K562 (cell line): ENCODE measurements around the gene CDCA3. TPM values are rescaled to one million over a fixed set of nuclear protein-coding genes. Genes with fewer than 3 reads are reported as not detected.

Source experiments
- ATAC-seq: fragments of 200-7000 bp; cut with Tn5 transposase; 3 replicates; pipeline ENCODE4 v1.9.1; 2020; ENCODE audit warnings: moderate library complexity
- BruUV-seq: library from RNA; stranded (reverse); fragments of 400-500 nt; replicated peaks from 2 replicates; lab custom pipeline; 2021; lab: Mats Ljungman, UMichigan
- CTCF ChIA-PET: fragments of 300-600 bp; formaldehyde crosslinking; extraction: SDS; loops from one replicate; lab custom pipeline; 2021; ENCODE audit warnings: low intra/inter-chr PET ratio; lab: Yijun Ruan, JAX
- POLR2A ChIA-PET: fragments of 300-600, 350-650 bp; sonication (Branson Sonifier 250); formaldehyde crosslinking; extraction: SDS; loops from one replicate; lab custom pipeline; 2021; ENCODE audit warnings: antibody characterized with exemption, inconsistent platforms; lab: Yijun Ruan, JAX
- DNase-seq, 4 experiments: peaks; one replicate each; pipeline versions ENCODE4 v3.0.0 to v3.0.0-alpha.2; 2011 to 2018; ENCODE audit warnings: low spot score in 3 of 4, mixed read lengths in 3 of 4; ENCODE audit errors: extremely low read depth in 1 of 4
- FAIRE-seq: peaks from 2 replicates; lab custom pipeline; 2011; peaks lifted over from hg19 to GRCh38; lab: Jason Lieb, UNC
- H2AFZ ChIP-seq: 2 replicates; pipeline ENCODE4 v1.6.0; 2011; ENCODE audit warnings: low read depth, low read length, control low read depth, inconsistent platforms
- H3K27ac ChIP-seq: fragments of 200-600 bp; 3 replicates; pipeline ENCODE4 v1.8.0; 2011; ENCODE audit warnings: low read depth, mild to moderate bottlenecking, control low read depth, inconsistent platforms, low read length, moderate library complexity, mixed read lengths; ENCODE audit errors: extremely low read depth
- H3K27me3 ChIP-seq, 2 experiments: fragments of 300-600 bp in 1 of 2; 2 replicates in 1 of 2; 3 replicates in 1 of 2; pipeline versions ENCODE4 v1.6.0 to v1.8.0; 2011; ENCODE audit warnings: inconsistent platforms in 2 of 2, low read length in 2 of 2, mild to moderate bottlenecking in 1 of 2, mixed read lengths in 1 of 2, moderate library complexity in 1 of 2; ENCODE audit not compliant: control insufficient read depth in 2 of 2, insufficient read depth in 2 of 2
- H3K36me3 ChIP-seq: fragments of 300-600 bp; 3 replicates; pipeline ENCODE4 v1.8.0; 2011; ENCODE audit warnings: mild to moderate bottlenecking, low read length, inconsistent platforms; ENCODE audit not compliant: control insufficient read depth, insufficient read depth
- H3K4me1 ChIP-seq, 2 experiments: fragments of 200-600 bp in 1 of 2; replicated peaks in 1 of 2; 2 replicates in 1 of 2; 3 replicates in 1 of 2; pipeline versions ENCODE4 v1.5.1 to v1.8.0; 2011; ENCODE audit warnings: inconsistent platforms in 2 of 2, low read length in 2 of 2, mild to moderate bottlenecking in 1 of 2, mixed read lengths in 1 of 2, moderate library complexity in 1 of 2; ENCODE audit not compliant: control insufficient read depth in 2 of 2, insufficient read depth in 2 of 2
- H3K4me2 ChIP-seq: 2 replicates; pipeline ENCODE4 v1.6.1; 2011; ENCODE audit warnings: low read length, control low read depth, inconsistent platforms, mixed read lengths; ENCODE audit not compliant: insufficient read depth
- H3K4me3 ChIP-seq: fragments of 200-600 bp; sonication (generic), shearing (Covaris generic); 2 replicates; pipeline ENCODE4 v1.5.1; 2016; ENCODE audit warnings: control low read depth, inconsistent platforms
- H3K79me2 ChIP-seq: fragments of 200-600 bp; 3 replicates; pipeline ENCODE4 v1.8.0; 2011; ENCODE audit warnings: low read length, inconsistent platforms; ENCODE audit not compliant: control insufficient read depth, insufficient read depth
- H3K9ac ChIP-seq, 2 experiments: 2 replicates each; pipeline versions ENCODE4 v1.6.0 to v1.6.1; 2011; ENCODE audit warnings: low read depth in 2 of 2, low read length in 2 of 2, control low read depth in 1 of 2, inconsistent platforms in 1 of 2, mild to moderate bottlenecking in 1 of 2, mixed read lengths in 1 of 2; ENCODE audit not compliant: insufficient read depth in 1 of 2
- H3K9me1 ChIP-seq: one replicate; pipeline ENCODE4 v1.6.0; 2011; ENCODE audit warnings: inconsistent platforms, mild to moderate bottlenecking, low read length, moderate library complexity; ENCODE audit not compliant: control insufficient read depth, insufficient read depth
- H3K9me3 ChIP-seq: replicated peaks from 2 replicates; pipeline ENCODE4 v1.5.1; 2011; ENCODE audit warnings: low read depth, low read length, inconsistent platforms; ENCODE audit not compliant: control insufficient read depth, insufficient read depth
- H4K20me1 ChIP-seq: replicated peaks from 2 replicates; pipeline ENCODE4 v1.6.1; 2011; ENCODE audit warnings: low read length, inconsistent platforms, mixed read lengths; ENCODE audit not compliant: control insufficient read depth, insufficient read depth
- CBFA2T3 ChIP-seq: fragments of 450-650 bp; IDR thresholded peaks from 2 replicates; pipeline ENCODE4 v1.6.1; 2017
- DIDO1 ChIP-seq: fragments of 450-650 bp; IDR thresholded peaks from 2 replicates; pipeline ENCODE4 v1.6.1; 2016; ENCODE audit warnings: low read depth, missing biosample characterization, missing genetic modification characterization
- DMBX1 ChIP-seq: fragments of 250-450 bp; sonication (Bioruptor Pico); IDR thresholded peaks from 2 replicates; pipeline ENCODE4 v1.8.0; 2022; ENCODE audit warnings: inconsistent platforms, mild to moderate bottlenecking, moderate library complexity, borderline replicate concordance
- HLTF ChIP-seq: fragments of 450-650 bp; IDR thresholded peaks from 2 replicates; pipeline ENCODE4 v1.6.1; 2016
- KAT7 ChIP-seq: sonication (generic); formaldehyde crosslinking; IDR thresholded peaks from 2 replicates; pipeline ENCODE4 v1.8.0; 2022; ENCODE audit warnings: missing genetic modification reagents, mild to moderate bottlenecking, borderline replicate concordance
- NONO ChIP-seq, 2 experiments: fragments of 200-400 bp in 1 of 2; fragments of 450-650 bp in 1 of 2; formaldehyde crosslinking in 1 of 2; IDR thresholded peaks; 2 replicates each; pipeline ENCODE4 v1.6.1; 2017; ENCODE audit warnings: low read depth in 2 of 2, mild to moderate bottlenecking in 2 of 2, moderate library complexity in 2 of 2, low read length in 1 of 2
- SNIP1 ChIP-seq: fragments of 450-650 bp; IDR thresholded peaks from 2 replicates; pipeline ENCODE4 v1.7.1; 2017; ENCODE audit warnings: low read depth, mild to moderate bottlenecking
- USF1 ChIP-seq: sonication (generic); formaldehyde crosslinking; IDR thresholded peaks from 2 replicates; pipeline ENCODE4 v1.9.0; 2022; ENCODE audit warnings: mild to moderate bottlenecking, missing genetic modification reagents
- ZBTB43 ChIP-seq: sonication (generic); formaldehyde crosslinking; IDR thresholded peaks from 2 replicates; pipeline ENCODE4 v1.8.0; 2023; ENCODE audit warnings: mild to moderate bottlenecking, missing genetic modification reagents
- ZFP30 ChIP-seq: fragments of 250-450 bp; sonication (Bioruptor Pico); IDR thresholded peaks from 2 replicates; pipeline ENCODE4 v1.8.0; 2022; ENCODE audit warnings: moderate library complexity, mild to moderate bottlenecking, inconsistent platforms, borderline replicate concordance
- ZFPM2 ChIP-seq: fragments of 250-450 bp; sonication (Bioruptor Pico); IDR thresholded peaks from 2 replicates; pipeline ENCODE4 v1.5.1; 2022; ENCODE audit warnings: mild to moderate bottlenecking
- ZNF212 ChIP-seq: fragments of 450-650 bp; formaldehyde crosslinking; IDR thresholded peaks from 2 replicates; pipeline ENCODE4 v1.4.0; 2020; ENCODE audit warnings: mild to moderate bottlenecking
- ZNF280B ChIP-seq: fragments of 250-450 bp; sonication (Bioruptor Pico); IDR thresholded peaks from 2 replicates; pipeline ENCODE4 v1.5.1; 2021; ENCODE audit warnings: mild to moderate bottlenecking
- ZNF347 ChIP-seq: fragments of 450-650 bp; formaldehyde crosslinking; IDR thresholded peaks from 2 replicates; pipeline ENCODE4 v1.4.0; 2020; ENCODE audit warnings: low read depth, mild to moderate bottlenecking, moderate library complexity
- ZNF644 ChIP-seq: fragments of 200-800 bp; sonication (Bioruptor generic); IDR thresholded peaks from 2 replicates; pipeline ENCODE4 v1.6.1; 2016; ENCODE audit warnings: low read depth, missing genetic modification characterization, missing compliant biosample characterization
- ZSCAN29 ChIP-seq: fragments of 450-650 bp; IDR thresholded peaks from 2 replicates; pipeline ENCODE4 v1.6.1; 2017
- WGBS: fragments of 100-300 bp; shearing (Covaris generic); methylation state at CpG from one replicate; pipeline ENCODE4 v1.1.6; 2016; ENCODE audit warnings: low coverage, mixed read lengths; ENCODE audit not compliant: insufficient coverage; ENCODE audit errors: missing lambda C conversion rate; 5-methylcytosine and 5-hydroxymethylcytosine counted together
- in situ Hi-C: fragments of 300-500 bp; cut with MboI; formaldehyde crosslinking; loops from 4 replicates; pipeline ENCODE4 v1.15.0; 2018; ENCODE audit warnings: inconsistent platforms, mixed read lengths
- intact Hi-C: fragments of 100-400 bp; cut with micrococcal nuclease; formaldehyde crosslinking; loops from 2 replicates; pipeline ENCODE4 v1.14.2; 2022
- polyA plus RNA-seq, 8 experiments: library from polyadenylated mRNA; depleted of rRNA in 4 of 8; stranded (reverse) in 5 of 8; unstranded in 3 of 8; fragments of >200 nt; fragmentation: Nextera tagmentation in 2 of 8; fragmentation: Illumina TruSeq in 1 of 8; extraction: Ambion mirVana in 2 of 8; extraction: Trizol in 1 of 8; gene quantifications; 2 replicates each; pipeline versions ENCODE4 v1.2.1 to v1.2.3, GENCODE V29; 2011 to 2014; ENCODE audit warnings: inconsistent platforms in 1 of 8, missing spikeins in 1 of 8
- total RNA-seq, 7 experiments: library from RNA; depleted of rRNA in 6 of 7; stranded (reverse); fragments of >200 nt in 6 of 7; fragmentation: Illumina TruSeq in 2 of 7; extraction: Trizol in 2 of 7; gene quantifications; 2 replicates each; pipeline versions ENCODE4 v1.2.1 to v1.2.3, GENCODE V29; 2011 to 2021; ENCODE audit warnings: low replicate concordance in 1 of 7
- TF ChIP-seq, protein P1 (sequence below), 2 experiments: fragments of 200-800 bp in 1 of 2; sonication (Bioruptor generic) in 1 of 2; sonication (generic) in 1 of 2; formaldehyde crosslinking in 1 of 2; IDR thresholded peaks in 1 of 2; conservative IDR thresholded peaks in 1 of 2; 2 replicates each; pipeline versions ENCODE4 v1.5.0 to v1.6.1; 2016 to 2020; ENCODE audit warnings: missing compliant biosample characterization in 1 of 2, missing genetic modification characterization in 1 of 2, missing genetic modification reagents in 1 of 2

CDCA3 gene
- total and polyA plus RNA-seq, 9 of the 15 experiments (the other 6 are each of a cell fraction or from before 2014, with no cell fraction given): 24.2 to 80.8 (median 55.1) TPM

DNA sequence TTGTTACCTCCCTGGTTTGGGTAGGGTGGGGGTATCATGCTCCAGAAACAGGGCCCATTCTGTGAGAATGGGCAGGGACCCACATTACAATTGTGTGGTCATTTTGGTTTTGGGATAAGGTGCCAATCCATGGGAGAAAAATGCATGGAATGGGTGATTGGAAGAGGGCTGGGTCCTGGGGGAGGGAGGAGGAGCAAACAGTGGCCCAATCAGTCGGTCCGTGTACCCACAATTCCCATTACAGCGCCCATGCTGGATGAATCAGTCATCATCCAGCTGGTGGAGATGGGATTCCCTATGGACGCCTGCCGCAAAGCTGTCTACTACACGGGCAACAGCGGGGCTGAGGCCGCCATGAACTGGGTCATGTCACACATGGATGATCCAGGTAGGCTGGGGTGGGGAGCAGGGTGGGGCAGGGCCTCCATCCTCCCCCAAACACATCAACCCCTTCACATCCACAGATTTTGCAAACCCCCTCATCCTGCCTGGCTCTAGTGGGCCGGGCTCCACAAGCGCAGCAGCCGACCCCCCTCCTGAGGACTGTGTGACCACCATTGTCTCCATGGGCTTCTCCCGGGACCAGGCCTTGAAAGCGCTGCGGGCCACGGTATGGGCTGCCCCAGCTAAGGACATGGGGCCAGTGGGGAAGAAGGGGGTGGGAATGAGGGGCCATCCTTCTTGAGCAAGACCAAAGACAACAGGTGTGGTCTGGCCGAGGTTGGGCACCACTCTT is 12.7 kb upstream of the CDCA3 start:
- FAIRE-seq (no peak), DNase-seq (no peak), ATAC-seq (no peak)
- H3K4me1 ChIP-seq: peaks cover 14 to 23% of the 10 kb centered on the region in 2 experiments; a peak in 4 of 5 replicates
- H4K20me1 ChIP-seq: peaks cover 9% of the 10 kb centered on the region; the same call in 1 of the 2 replicates
- no peak overlapping the region for H3K4me2 ChIP-seq
- CTCF ChIA-PET: no interaction called here
- intact Hi-C loops (no loop called here), in situ Hi-C loops (no loop called here)
- H3K4me3 ChIP-seq: no peak overlapping the region
- no peak overlapping the region for H2AFZ ChIP-seq
- BruUV-seq: no TSS peak
- H3K36me3 ChIP-seq: peaks cover 71% of the 10 kb centered on the region; the same call in 2 of the 3 replicates
- POLR2A ChIA-PET: interaction anchor here (0.9 to 11.3 kb wide), 3 partner anchors 8 to 10 kb away, joined by 3 to 174 read pairs (median 4); partner anchors contain the start of genes CDCA3, SPSB2 and USP5
- no peaks in the 10 kb centered on the region for H3K9me3 ChIP-seq
- no peak overlapping the region; a peak in 1 of 4 replicates for H3K9ac ChIP-seq
- H3K9me1 ChIP-seq: no peaks in the 10 kb centered on the region
- no peaks in the 10 kb centered on the region for H3K27me3 ChIP-seq
- 92% methylated on average over 7 of the region's 16 CpGs for WGBS
- H3K79me2 ChIP-seq: peaks cover 19% of the 10 kb centered on the region
- no peak overlapping the region for H3K27ac ChIP-seq
- TF ChIP-seq CBFA2T3 (no peak), ZNF212 (no peak), DMBX1 (no peak), ZBTB43 (CRISPR knock-in tag) (no peak), ZFP30 (CRISPR knock-in tag) (no peak), SNIP1 (no peak), ZNF347 (CRISPR knock-in tag) (no peak), HLTF (no peak), NONO (IDR thresholded peaks at IDR 0.05; ENCODE audit: low read depth in 2 of 2, low read length in 1 of 2) (no peak), DIDO1 (tag) (no peak), ZFPM2 (CRISPR knock-in tag) (no peak), ZNF644 (tag) (no peak), ZSCAN29 (no peak), USF1 (no peak), KAT7 (CRISPR knock-in tag) (no peak), ZNF280B (CRISPR knock-in tag) (no peak)
- TF ChIP-seq, protein P1, sequence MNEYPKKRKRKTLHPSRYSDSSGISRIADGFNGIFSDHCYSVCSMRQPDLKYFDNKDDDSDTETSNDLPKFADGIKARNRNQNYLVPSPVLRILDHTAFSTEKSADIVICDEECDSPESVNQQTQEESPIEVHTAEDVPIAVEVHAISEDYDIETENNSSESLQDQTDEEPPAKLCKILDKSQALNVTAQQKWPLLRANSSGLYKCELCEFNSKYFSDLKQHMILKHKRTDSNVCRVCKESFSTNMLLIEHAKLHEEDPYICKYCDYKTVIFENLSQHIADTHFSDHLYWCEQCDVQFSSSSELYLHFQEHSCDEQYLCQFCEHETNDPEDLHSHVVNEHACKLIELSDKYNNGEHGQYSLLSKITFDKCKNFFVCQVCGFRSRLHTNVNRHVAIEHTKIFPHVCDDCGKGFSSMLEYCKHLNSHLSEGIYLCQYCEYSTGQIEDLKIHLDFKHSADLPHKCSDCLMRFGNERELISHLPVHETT (CRISPR knock-in tag; conservative IDR thresholded peaks at IDR 0.05 in 1 of 2, IDR thresholded peaks at IDR 0.05 in 1 of 2): no peak
